B cell (primary cell): Measurements from ENCODE around the gene ADAMTS2. TPM values are rescaled to one million over a fixed set of nuclear protein-coding genes. Genes with fewer than 3 reads are reported as not detected.

Experiments used
- ATAC-seq: fragments of 200-7000 bp; cut with Tn5 transposase; one replicate; pipeline ENCODE4 v1.10.0; 2021; ENCODE audit warnings: low read depth, mild to moderate bottlenecking, moderate number of reproducible peaks, moderate library complexity
- CTCF ChIA-PET: fragments of 350-600 bp; sonication (Branson Sonifier 250); formaldehyde crosslinking; loops from one replicate; lab custom pipeline; 2021; ENCODE audit warnings: antibody characterized with exemption, inconsistent platforms; lab: Charles Lee
- POLR2A ChIA-PET: fragments of 350-600 bp; sonication (Branson Sonifier 250); formaldehyde crosslinking; loops from one replicate; lab custom pipeline; 2021; ENCODE audit warnings: antibody characterized with exemption; lab: Charles Lee
- DNase-seq: peaks from one replicate; pipeline ENCODE4 v3.0.0; 2013
- H2AFZ ChIP-seq: 2 replicates; pipeline ENCODE4 v1.6.1; 2012; ENCODE audit warnings: mild to moderate bottlenecking, low read depth, low read length; ENCODE audit not compliant: insufficient read depth, poor library complexity, severe bottlenecking
- H3K27ac ChIP-seq, 2 donors: 1 replicate in 1 of 2; 2 replicates in 1 of 2; pipeline ENCODE4 v1.5.1; 2012 to 2013; ENCODE audit warnings: low read length in 2 of 2, mild to moderate bottlenecking in 2 of 2, moderate library complexity in 1 of 2
- H3K27me3 ChIP-seq, 4 experiments: fragments of 200-600 bp in 1 of 4; sonication (generic) in 1 of 4; replicated peaks in 1 of 4; 1 replicate in 2 of 4; 2 replicates in 2 of 4; pipeline versions ENCODE4 v1.6.1 to v1.7.0; 2013 to 2016; ENCODE audit warnings: low read length in 3 of 4, mild to moderate bottlenecking in 2 of 4, mixed read lengths in 1 of 4, moderate library complexity in 1 of 4; ENCODE audit not compliant: insufficient read depth in 4 of 4, control insufficient read depth in 3 of 4; ENCODE audit errors: control extremely low read depth in 1 of 4
- H3K36me3 ChIP-seq, 2 experiments: replicated peaks in 1 of 2; 1 replicate in 1 of 2; 2 replicates in 1 of 2; pipeline versions ENCODE4 v1.6.1 to v1.7.1; 2013; ENCODE audit warnings: low read length in 1 of 2; ENCODE audit not compliant: insufficient read depth in 2 of 2, control insufficient read depth in 1 of 2; ENCODE audit errors: control extremely low read depth in 1 of 2, extremely low read depth in 1 of 2
- H3K4me1 ChIP-seq, 2 donors: fragments of 200-600 bp in 1 of 2; sonication (generic) in 1 of 2; 1 replicate in 1 of 2; 2 replicates in 1 of 2; pipeline versions ENCODE4 v1.5.1 to v1.6.1; 2013 to 2017; ENCODE audit warnings: low read length in 2 of 2; ENCODE audit not compliant: control insufficient read depth in 2 of 2, insufficient read depth in 2 of 2
- H3K4me2 ChIP-seq: replicated peaks from 2 replicates; pipeline ENCODE3; 2012; ENCODE audit warnings: mild to moderate bottlenecking, low read depth, low read length; ENCODE audit not compliant: poor library complexity, severe bottlenecking
- H3K4me3 ChIP-seq, 5 experiments: fragments of 200-600 bp in 1 of 5; sonication (generic) in 1 of 5; 1 replicate in 3 of 5; 2 replicates in 2 of 5; pipeline versions ENCODE4 v1.5.1 to v1.7.0; 2011 to 2016; ENCODE audit warnings: low read length in 4 of 5, mild to moderate bottlenecking in 4 of 5, low read depth in 2 of 5, control low read depth in 1 of 5, moderate library complexity in 1 of 5; ENCODE audit not compliant: insufficient read depth in 1 of 5; ENCODE audit errors: control extremely low read depth in 1 of 5, extremely low read depth in 1 of 5
- H3K79me2 ChIP-seq: fragments of 200-600 bp; sonication (generic); one replicate; pipeline ENCODE4 v1.6.0; 2016; ENCODE audit warnings: low read length; ENCODE audit not compliant: control insufficient read depth, insufficient read depth
- H3K9ac ChIP-seq: fragments of 200-600 bp; sonication (generic); 2 replicates; pipeline ENCODE4 v1.6.1; 2017; ENCODE audit warnings: mild to moderate bottlenecking, low read length, moderate library complexity
- H3K9me3 ChIP-seq, 3 donors: one replicate each; pipeline versions ENCODE4 v1.6.1 to v1.7.1; 2013; ENCODE audit warnings: low read length in 2 of 3; ENCODE audit not compliant: control insufficient read depth in 2 of 3, insufficient read depth in 1 of 3; ENCODE audit errors: control extremely low read depth in 1 of 3
- H4K20me1 ChIP-seq: 2 replicates; pipeline ENCODE4 v1.6.0; 2012; ENCODE audit warnings: mild to moderate bottlenecking, low read length; ENCODE audit not compliant: insufficient read depth, control insufficient read depth, poor library complexity, severe bottlenecking
- H3K27ac Mint-ChIP-seq: one replicate; pipeline ENCODE4 v1.8.0; 2021; ENCODE audit warnings: mixed read lengths
- H3K27me3 Mint-ChIP-seq: one replicate; pipeline ENCODE4 v1.8.0; 2021; ENCODE audit warnings: mixed read lengths
- H3K4me1 Mint-ChIP-seq: one replicate; pipeline ENCODE4 v1.8.0; 2021; ENCODE audit warnings: mixed read lengths
- H3K4me3 Mint-ChIP-seq: one replicate; pipeline ENCODE4 v1.8.0; 2021; ENCODE audit warnings: mixed read lengths
- H3K9me3 Mint-ChIP-seq: one replicate; pipeline ENCODE4 v1.8.0; 2022; ENCODE audit warnings: mixed read lengths; ENCODE audit not compliant: insufficient read depth
- CTCF ChIP-seq: fragments of 200-600 bp; IDR thresholded peaks from one replicate; pipeline ENCODE4 v1.8.0; 2022; ENCODE audit warnings: antibody characterized with exemption, mild to moderate bottlenecking
- EZH2 ChIP-seq: IDR thresholded peaks from 2 replicates; pipeline ENCODE4 v1.6.1; 2012; ENCODE audit warnings: borderline replicate concordance, low read depth, mild to moderate bottlenecking, moderate library complexity, low read length; ENCODE audit not compliant: insufficient read depth, poor library complexity, severe bottlenecking
- WGBS: methylation state at CpG from one replicate; pipeline ENCODE4 v1.1.5; 2013; ENCODE audit warnings: missing lambda C conversion rate; ENCODE audit not compliant: insufficient coverage; 5-methylcytosine and 5-hydroxymethylcytosine counted together
- intact Hi-C: fragments of 100-400 bp; cut with micrococcal nuclease; formaldehyde crosslinking; loops from one replicate; pipeline ENCODE4 v1.10.0; 2022
- polyA plus RNA-seq: library from polyadenylated mRNA; depleted of rRNA; stranded (reverse); fragments of >200 nt; gene quantifications from 2 replicates; pipeline ENCODE4 v1.2.3, GENCODE V29; 2012
- total RNA-seq, 2 donors: library from RNA; stranded (reverse); fragments of 120-200 nt in 1 of 2; gene quantifications; 1 replicate in 1 of 2; 2 replicates in 1 of 2; pipeline versions ENCODE4 v1.2.3 to v1.2.4, GENCODE V29; 2013 to 2022

Gene ADAMTS2
- total and polyA plus RNA-seq, 2 donors (not counting 1 experiment from before 2014, with no cell fraction given), result not detected

GRCh38 chr5:179273441-179274145 lies 71.7 kb downstream of the ADAMTS2 start:
- ChIA-PET POLR2A (no interaction called here), CTCF (no interaction called here)
- DNase-seq (no peak), ATAC-seq (no peak)
- TF ChIP-seq EZH2 (no peak), CTCF (no peak)
- H3K9me3 ChIP-seq, result no peaks in the 10 kb centered on the region
- no peaks in the 10 kb centered on the region for H3K4me1 ChIP-seq
- Mint-ChIP-seq H3K4me1 (no peaks in the 10 kb centered on the region), H3K27ac (no peak overlapping the region), H3K27me3 (peaks cover 5% of the 10 kb centered on the region), H3K4me3 (no peak overlapping the region), H3K9me3 (no peaks in the 10 kb centered on the region)
- no peak overlapping the region for H3K4me3 ChIP-seq
- H4K20me1 ChIP-seq, result no peaks in the 10 kb centered on the region
- no peaks in the 10 kb centered on the region for H3K36me3 ChIP-seq
- WGBS, result 86% methylated on average over 10 of the region's 10 CpGs
- intact Hi-C loops, result no loop called here
- no peak overlapping the region for H3K9ac ChIP-seq
- no peak overlapping the region for H3K4me2 ChIP-seq
- H3K27ac ChIP-seq, result no peak overlapping the region
- no peaks in the 10 kb centered on the region for H3K27me3 ChIP-seq
- no peak overlapping the region for H2AFZ ChIP-seq
- no peaks in the 10 kb centered on the region for H3K79me2 ChIP-seq

- H3K27me3 Mint-ChIP-seq, result peaks cover 5% of the 10 kb centered on the region
- Histone ChIP-seq H3K4me1 (no peaks in the 10 kb centered on the region), H3K36me3 (no peaks in the 10 kb centered on the region), H3K4me3 (no peak overlapping the region), H2AFZ (no peak overlapping the region), H3K4me2 (no peak overlapping the region), H3K9ac (no peak overlapping the region), H3K9me3 (no peaks in the 10 kb centered on the region), H4K20me1 (no peaks in the 10 kb centered on the region), H3K79me2 (no peaks in the 10 kb centered on the region), H3K27me3 (no peaks in the 10 kb centered on the region), H3K27ac (no peak overlapping the region)
- no peaks in the 10 kb centered on the region for H3K9me3 Mint-ChIP-seq
- no peaks in the 10 kb centered on the region for H3K4me1 Mint-ChIP-seq
- no peak for ATAC-seq
- TF ChIP-seq EZH2, result no peak
- no peak for TF ChIP-seq CTCF
- CTCF ChIA-PET, result no interaction called here
- no peak overlapping the region for H3K27ac Mint-ChIP-seq
- POLR2A ChIA-PET, result no interaction called here
- no peak overlapping the region for H3K4me3 Mint-ChIP-seq
- no peak for DNase-seq
- 81% methylated on average over 3 of the region's 7 CpGs for WGBS
- intact Hi-C loops, result no loop called here
These were observed 72.2 kb downstream of the ADAMTS2 start for GRCh38 chr5:179273073-179273435.
